GM18505 (cell line): ENCODE results near the gene ANKS1A.

ENCODE experiments used
- ATAC-seq: cut with Tn5 transposase; IDR thresholded peaks from one replicate; pipeline ENCODE4 v1.9.1; 2021; ENCODE audit not compliant: unreplicated experiment
- POLR2A ChIP-seq: IDR thresholded peaks from 4 replicates; pipeline ENCODE4 v1.6.1; 2011; ENCODE audit warnings: borderline replicate concordance; ENCODE audit not compliant: insufficient read depth, insufficient read length; ENCODE audit errors: extremely low read depth

ANKS1A gene

GRCh38 chr6:35023091-35024000, 134.3 kb downstream of the ANKS1A start:
- no peak for TF ChIP-seq POLR2A
- ATAC-seq = no peak

- ATAC-seq = no peak
- no peak for TF ChIP-seq POLR2A
Measured at GRCh38 chr6:35024551-35025054, 135.5 kb downstream of the ANKS1A start.

- no peak for TF ChIP-seq POLR2A
- no peak for ATAC-seq
Measured at GRCh38 chr6:35025232-35026188, 136.5 kb downstream of the ANKS1A start.

- TF ChIP-seq POLR2A = no peak
- no peak for ATAC-seq
Measured at GRCh38 chr6:35026434-35027222, 137.6 kb downstream of the ANKS1A start.

- no peak for ATAC-seq
- TF ChIP-seq POLR2A = no peak
Measured at GRCh38 chr6:35027807-35028206, 138.8 kb downstream of the ANKS1A start.

GRCh38 chr6:35028781-35029769, 140.0 kb downstream of the ANKS1A start:
- no peak for ATAC-seq
- no peak for TF ChIP-seq POLR2A

GRCh38 chr6:35030099-35030498, 141.0 kb downstream of the ANKS1A start:
- TF ChIP-seq POLR2A = no peak
- no peak for ATAC-seq

- no peak for ATAC-seq
- TF ChIP-seq POLR2A = no peak
Measured at GRCh38 chr6:35031611-35032529, 142.8 kb downstream of the ANKS1A start.

- TF ChIP-seq POLR2A = no peak
- ATAC-seq = no peak
Measured at GRCh38 chr6:35033683-35034082, 144.6 kb downstream of the ANKS1A start.

GRCh38 chr6:35034411-35035191, 145.5 kb downstream of the ANKS1A start:
- no peak for ATAC-seq
- TF ChIP-seq POLR2A = no peak
